Smooth muscle cell (in vitro differentiated cells): Measurements from ENCODE around the gene PLCH2. TPM values are rescaled to one million over a fixed set of nuclear protein-coding genes. Genes with fewer than 3 reads are reported as not detected.
A peak's percentile ranks its signal among the peaks of the same experiment; 100 is the strongest.

Experiments
- DNase-seq: peaks from one replicate; lab custom pipeline; 2025; ENCODE audit not compliant: unreplicated experiment; lab: John Stamatoyannopoulos, UW
- H2AFZ ChIP-seq: fragments of 200-600 bp; sonication (generic); 2 replicates; pipeline ENCODE4 v1.6.0; 2016; ENCODE audit warnings: antibody characterized with exemption, low read depth, mild to moderate bottlenecking
- H3F3A ChIP-seq: fragments of 200-600 bp; sonication (generic); 2 replicates; pipeline ENCODE4 v1.6.0; 2017; ENCODE audit warnings: antibody characterized with exemption, low read depth
- H3K27ac ChIP-seq: fragments of 200-600 bp; sonication (generic); 2 replicates; pipeline ENCODE4 v1.5.1; 2016; ENCODE audit warnings: low read depth, mild to moderate bottlenecking
- H3K27me3 ChIP-seq: fragments of 200-600 bp; sonication (generic); 2 replicates; pipeline ENCODE4 v1.6.1; 2016; ENCODE audit warnings: low read depth, mild to moderate bottlenecking
- H3K36me3 ChIP-seq: fragments of 200-600 bp; sonication (generic); 2 replicates; pipeline ENCODE4 v1.5.1; 2016; ENCODE audit warnings: low read depth
- H3K4me1 ChIP-seq: fragments of 200-600 bp; sonication (generic); 2 replicates; pipeline ENCODE4 v1.5.1; 2016; ENCODE audit warnings: low read depth
- H3K4me2 ChIP-seq: fragments of 200-600 bp; sonication (generic); 2 replicates; pipeline ENCODE4 v1.6.0; 2016; ENCODE audit warnings: mild to moderate bottlenecking
- H3K4me3 ChIP-seq: fragments of 200-600 bp; sonication (generic); 2 replicates; pipeline ENCODE4 v1.5.1; 2016; ENCODE audit warnings: mild to moderate bottlenecking
- H3K79me2 ChIP-seq: fragments of 200-600 bp; sonication (generic); 2 replicates; pipeline ENCODE4 v1.6.0; 2016; ENCODE audit warnings: low read depth, mild to moderate bottlenecking
- H3K9ac ChIP-seq: fragments of 200-600 bp; sonication (generic); 2 replicates; pipeline ENCODE4 v1.6.0; 2016; ENCODE audit warnings: low read depth
- H3K9me3 ChIP-seq: fragments of 200-600 bp; sonication (generic); replicated peaks from 2 replicates; pipeline ENCODE4 v1.5.1; 2016; ENCODE audit warnings: low read depth
- H4K20me1 ChIP-seq: fragments of 200-600 bp; sonication (generic); 2 replicates; pipeline ENCODE4 v1.6.0; 2016; ENCODE audit warnings: low read depth
- CTCF ChIP-seq: fragments of 200-600 bp; sonication (generic); IDR thresholded peaks from 2 replicates; pipeline ENCODE4 v1.5.1; 2017; ENCODE audit warnings: borderline replicate concordance, mild to moderate bottlenecking, antibody characterized with exemption; ENCODE audit not compliant: insufficient read depth, poor library complexity, severe bottlenecking
- WGBS: methylation state at CpG from one replicate; pipeline ENCODE4 v1.1.7; 2016; ENCODE audit warnings: low lambda C conversion rate; 5-methylcytosine and 5-hydroxymethylcytosine counted together
- polyA plus RNA-seq: library from polyadenylated mRNA; unstranded; fragments of >200 nt; fragmentation: Nextera tagmentation; extraction: Ambion mirVana; gene quantifications from 2 replicates; pipeline ENCODE4 v1.2.1, GENCODE V29; 2016
- total RNA-seq: library from RNA; depleted of rRNA; stranded (reverse); fragments of >200 nt; gene quantifications from 2 replicates; pipeline ENCODE4 v1.2.3, GENCODE V29; 2014

Gene PLCH2
- total and polyA plus RNA-seq, 2 experiments from 2014 or later, result 0.09 to 0.13 TPM

- Histone ChIP-seq H3K9me3 (no peaks in the 10 kb centered on the region), H4K20me1 (no peaks in the 10 kb centered on the region), H3K27ac (no peak overlapping the region), H3K79me2 (no peaks in the 10 kb centered on the region), H3K9ac (no peak overlapping the region), H3K4me3 (no peak overlapping the region), H2AFZ (no peak overlapping the region), H3F3A (no peaks in the 10 kb centered on the region), H3K4me1 (no peaks in the 10 kb centered on the region), H3K4me2 (no peak overlapping the region), H3K27me3 (no peaks in the 10 kb centered on the region), H3K36me3 (no peaks in the 10 kb centered on the region)
- 96% methylated on average over 10 of the region's 10 CpGs for WGBS
- no peak for TF ChIP-seq CTCF
- DNase-seq, result no peak
Measured at GRCh38 chr1:2427976-2428375, 48.1 kb upstream of the PLCH2 start.

GRCh38 chr1:2428490-2428889 is 47.6 kb upstream of the PLCH2 start:
- no peak for DNase-seq
- Histone ChIP-seq H3K27me3 (no peaks in the 10 kb centered on the region), H3K4me3 (no peak overlapping the region), H4K20me1 (no peaks in the 10 kb centered on the region), H3K9me3 (no peaks in the 10 kb centered on the region), H3F3A (no peaks in the 10 kb centered on the region), H3K79me2 (no peaks in the 10 kb centered on the region), H2AFZ (no peak overlapping the region), H3K9ac (no peak overlapping the region), H3K36me3 (no peaks in the 10 kb centered on the region), H3K4me2 (no peak overlapping the region), H3K27ac (no peak overlapping the region), H3K4me1 (no peaks in the 10 kb centered on the region)
- 89% methylated on average over 28 of the region's 28 CpGs for WGBS
- no peak for TF ChIP-seq CTCF

GRCh38 chr1:2429780-2430591 is 46.1 kb upstream of the PLCH2 start:
- Histone ChIP-seq H3K4me2 (no peak overlapping the region), H3K36me3 (no peaks in the 10 kb centered on the region), H3K9ac (no peak overlapping the region), H4K20me1 (no peaks in the 10 kb centered on the region), H3K9me3 (no peaks in the 10 kb centered on the region), H3K79me2 (no peaks in the 10 kb centered on the region), H3K4me1 (no peaks in the 10 kb centered on the region), H3K27me3 (peaks cover 8% of the 10 kb centered on the region), H3K4me3 (no peak overlapping the region), H3F3A (no peaks in the 10 kb centered on the region), H3K27ac (no peak overlapping the region), H2AFZ (no peak overlapping the region)
- peak; percentile 22 for TF ChIP-seq CTCF
- DNase-seq, result no peak
- 87% methylated on average over 20 of the region's 20 CpGs for WGBS

- Histone ChIP-seq H3K4me3 (no peak overlapping the region), H3K9ac (no peak overlapping the region), H3K4me1 (no peaks in the 10 kb centered on the region), H3K9me3 (no peaks in the 10 kb centered on the region), H4K20me1 (no peaks in the 10 kb centered on the region), H3K27ac (no peak overlapping the region), H3K79me2 (no peaks in the 10 kb centered on the region), H3K36me3 (no peaks in the 10 kb centered on the region), H3K27me3 (peaks cover 13% of the 10 kb centered on the region), H3F3A (no peaks in the 10 kb centered on the region), H2AFZ (no peak overlapping the region), H3K4me2 (no peak overlapping the region)
- no peak for DNase-seq
- 91% methylated on average over 10 of the region's 10 CpGs for WGBS
- no peak for TF ChIP-seq CTCF
Measured at GRCh38 chr1:2430592-2430973, 45.5 kb upstream of the PLCH2 start.
